GM18867 (cell line): ENCODE results near the gene SH2D1B.
"Not testable (repeated sequence)": the region's sequence is repeated elsewhere in the genome, so short reads cannot be mapped to it uniquely, and the experiment has no call there.

ENCODE experiments used
- ATAC-seq: cut with Tn5 transposase; IDR thresholded peaks from one replicate; pipeline ENCODE4 v1.9.1; 2021; ENCODE audit warnings: mild to moderate bottlenecking, moderate library complexity; ENCODE audit not compliant: unreplicated experiment

SH2D1B gene

DNA sequence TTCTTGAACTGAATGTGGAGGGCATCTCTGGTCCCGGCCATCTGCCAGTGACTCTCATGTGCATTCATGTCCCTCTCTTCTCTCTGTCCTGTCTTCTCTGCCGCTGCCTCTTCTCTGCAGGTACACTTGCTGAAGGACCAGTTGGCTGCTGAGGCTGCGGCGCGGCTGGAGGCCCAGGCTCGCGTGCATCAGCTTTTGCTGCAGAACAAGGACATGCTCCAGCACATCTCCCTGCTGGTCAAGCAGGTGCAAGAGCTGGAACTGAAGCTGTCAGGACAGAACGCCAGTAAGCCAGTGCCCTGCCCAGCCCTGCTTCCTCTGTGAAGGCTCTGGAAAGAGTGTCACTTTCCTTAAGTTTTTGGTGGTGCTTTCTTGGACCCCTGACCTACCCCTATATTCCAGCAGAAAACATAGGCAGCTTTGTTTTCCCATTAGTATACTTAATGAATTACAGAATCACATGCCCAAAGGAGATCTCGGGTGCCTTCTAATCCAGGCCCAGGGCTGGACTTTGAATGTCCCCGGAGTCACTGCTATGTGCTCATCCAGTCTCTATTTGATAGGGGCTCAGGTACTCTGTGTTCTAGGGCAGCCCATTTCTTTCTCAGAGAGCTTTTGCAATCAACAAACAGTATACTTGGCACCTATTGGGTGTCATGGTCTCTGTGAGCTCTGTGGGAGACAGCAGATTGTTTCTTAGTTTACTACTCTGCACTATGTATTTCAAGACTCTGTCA, 46.5 kb downstream of the SH2D1B start:
- no peak for ATAC-seq

DNA sequence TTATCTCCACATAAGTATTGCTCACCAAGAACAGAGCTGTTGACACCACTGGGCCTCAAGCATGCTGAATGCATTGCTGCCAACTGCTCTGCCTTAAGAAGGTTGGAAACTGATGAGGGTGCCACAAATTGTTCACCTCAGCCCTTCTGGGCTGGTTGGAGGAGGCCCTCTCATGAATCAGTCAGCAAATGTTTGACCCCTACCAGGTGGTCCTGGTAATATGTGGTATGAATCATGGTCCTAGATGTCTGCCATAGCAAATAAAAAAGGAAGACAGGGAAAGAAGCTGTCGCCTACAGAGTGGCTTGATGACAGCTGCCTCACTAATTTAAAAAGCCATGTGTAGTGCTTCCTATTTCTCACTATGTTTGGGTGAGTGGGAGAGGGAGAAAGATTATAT, 47.4 kb downstream of the SH2D1B start:
- ATAC-seq: no peak

DNA sequence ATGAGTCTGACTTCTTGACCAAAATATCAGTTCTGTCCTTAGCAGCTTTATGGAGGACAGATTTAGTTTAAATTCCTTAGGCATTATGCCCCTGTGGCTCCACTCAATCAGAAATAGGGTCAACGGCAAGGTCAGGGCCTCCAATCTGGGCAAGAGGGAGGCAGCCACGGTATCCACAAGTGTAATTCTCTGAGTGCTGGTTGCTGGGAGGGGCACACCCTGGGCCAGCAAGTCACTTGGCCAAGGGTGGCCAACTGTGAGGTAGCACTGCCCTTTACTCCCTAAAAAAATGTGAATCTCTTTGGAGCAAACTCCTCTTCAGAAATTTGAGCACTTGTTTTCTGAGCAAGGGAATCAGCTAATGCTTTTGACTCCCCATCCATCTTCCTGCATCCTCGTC, 48.1 kb downstream of the SH2D1B start:
- ATAC-seq: no peak

DNA sequence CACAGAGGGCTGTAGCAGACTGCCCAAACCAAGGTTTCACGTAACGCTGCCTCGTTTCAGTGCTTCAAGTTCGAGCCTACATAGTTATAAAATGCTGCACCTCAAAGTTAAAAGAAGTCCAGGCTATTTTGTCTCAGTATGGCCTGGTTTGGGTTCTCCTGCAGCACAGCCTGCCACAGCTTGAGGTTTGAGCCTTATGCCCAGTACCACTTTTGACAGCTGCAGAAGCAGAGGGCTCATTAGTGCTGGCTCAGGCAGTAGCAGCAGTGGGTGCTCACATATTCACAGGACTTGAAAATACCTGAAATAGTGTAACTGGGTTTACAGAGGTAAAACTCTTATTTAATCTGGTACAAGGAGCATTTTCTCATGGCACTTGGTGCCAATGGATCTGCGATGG, 50.6 kb downstream of the SH2D1B start:
- peak; percentile 23 for ATAC-seq

DNA sequence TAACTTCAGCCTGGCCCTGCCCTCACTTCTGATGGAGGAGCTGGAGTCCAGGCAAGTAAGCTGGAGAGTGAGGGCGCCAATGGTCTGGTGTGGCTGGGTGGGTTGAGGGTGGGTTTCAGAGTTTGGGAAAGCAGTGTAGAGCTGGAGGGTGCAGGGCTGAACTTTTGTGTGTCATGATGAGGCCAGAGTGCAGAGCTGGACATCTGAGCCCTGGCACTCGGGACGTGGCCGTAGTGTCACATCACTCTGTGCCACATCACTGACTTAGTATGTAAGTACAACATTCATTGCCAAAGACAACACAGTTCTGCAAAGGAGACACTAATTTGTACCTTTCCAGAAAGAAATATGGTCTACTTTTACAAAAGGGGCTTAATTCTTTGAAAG, 51.1 kb downstream of the SH2D1B start:
- no peak for ATAC-seq

DNA sequence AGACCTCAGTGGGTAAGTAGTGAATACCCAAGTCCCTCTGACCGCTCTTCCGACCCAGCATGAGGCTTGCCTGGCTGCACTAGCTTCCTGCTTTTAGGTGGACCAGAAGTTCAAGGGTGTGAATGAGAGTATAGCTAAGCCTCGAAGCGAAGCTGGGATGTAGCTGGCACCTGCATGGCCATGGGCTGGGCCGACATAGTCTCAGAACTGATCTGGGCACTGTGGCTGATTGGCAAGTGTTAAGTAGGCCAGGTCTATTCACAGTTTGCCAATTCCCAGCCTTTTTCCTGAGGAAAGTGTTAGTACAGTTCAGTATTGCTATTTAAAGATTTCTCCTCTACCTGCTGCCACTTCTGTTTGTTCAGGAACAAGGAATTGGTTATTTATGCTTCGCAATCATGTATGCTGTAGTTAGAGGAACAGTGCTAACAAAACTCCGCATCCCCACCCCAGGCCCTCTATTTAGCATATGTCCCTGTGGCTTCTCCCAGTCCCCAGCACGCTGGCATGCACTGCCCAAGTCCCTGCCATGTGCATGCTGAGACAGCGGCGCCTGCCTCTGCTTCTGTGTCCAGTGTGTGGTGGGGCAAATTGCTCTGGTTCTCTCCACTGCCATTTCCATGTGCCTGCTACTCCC, 51.6 kb downstream of the SH2D1B start:
- ATAC-seq: no peak

DNA sequence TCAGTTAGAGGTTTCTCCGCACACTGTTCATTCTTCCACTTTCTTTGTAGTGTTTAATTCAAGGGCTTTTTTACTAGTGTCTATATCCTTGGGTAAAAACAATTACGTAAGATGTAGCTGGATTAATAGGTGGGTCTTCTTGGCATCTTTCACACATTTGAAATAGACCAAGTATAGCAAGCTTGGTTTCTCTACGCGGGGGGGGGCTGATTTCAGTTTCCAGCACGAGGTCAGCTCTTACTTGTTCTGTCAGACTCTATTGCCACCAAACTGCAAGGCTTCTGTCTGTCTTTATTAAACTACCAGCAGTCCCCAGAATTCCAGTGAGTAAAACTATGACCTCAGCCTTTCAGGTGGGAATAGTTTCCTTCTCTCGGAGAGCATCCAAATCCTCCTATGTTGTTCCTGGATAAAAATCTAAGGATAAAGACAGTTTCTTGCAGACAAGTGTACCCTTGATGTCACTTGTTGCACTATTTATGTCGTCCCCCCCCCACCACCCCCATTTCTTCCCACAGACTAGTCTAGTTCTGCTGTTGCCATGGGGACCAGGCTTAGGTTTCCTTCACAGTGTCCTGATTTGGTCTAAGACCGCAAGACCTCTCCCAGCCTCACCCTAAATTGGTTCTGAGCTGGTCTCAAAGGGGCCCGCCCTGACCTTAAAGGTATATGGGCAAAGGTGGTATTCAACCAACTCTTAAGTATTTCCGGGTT, 52.3 kb downstream of the SH2D1B start:
- ATAC-seq: no peak

DNA sequence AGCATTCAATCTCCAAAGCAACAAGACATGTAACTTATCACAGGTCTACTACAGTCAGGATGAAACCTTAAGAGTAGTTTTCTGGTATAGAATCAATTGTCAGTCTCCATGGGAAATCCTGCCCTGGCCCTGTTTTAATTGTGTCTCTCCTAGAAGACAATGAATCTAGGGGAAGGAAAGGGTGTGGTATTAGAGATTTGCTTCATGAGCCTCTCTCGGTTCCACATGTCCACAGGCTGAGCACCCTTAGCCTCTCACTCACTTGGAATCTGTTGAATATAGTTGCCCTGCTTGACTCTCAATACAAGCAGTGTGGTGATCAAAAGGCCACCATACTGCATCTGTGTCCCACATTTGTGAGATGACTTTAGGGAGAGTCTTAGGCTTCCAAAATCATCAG, 53.0 kb downstream of the SH2D1B start:
- ATAC-seq: no peak

DNA sequence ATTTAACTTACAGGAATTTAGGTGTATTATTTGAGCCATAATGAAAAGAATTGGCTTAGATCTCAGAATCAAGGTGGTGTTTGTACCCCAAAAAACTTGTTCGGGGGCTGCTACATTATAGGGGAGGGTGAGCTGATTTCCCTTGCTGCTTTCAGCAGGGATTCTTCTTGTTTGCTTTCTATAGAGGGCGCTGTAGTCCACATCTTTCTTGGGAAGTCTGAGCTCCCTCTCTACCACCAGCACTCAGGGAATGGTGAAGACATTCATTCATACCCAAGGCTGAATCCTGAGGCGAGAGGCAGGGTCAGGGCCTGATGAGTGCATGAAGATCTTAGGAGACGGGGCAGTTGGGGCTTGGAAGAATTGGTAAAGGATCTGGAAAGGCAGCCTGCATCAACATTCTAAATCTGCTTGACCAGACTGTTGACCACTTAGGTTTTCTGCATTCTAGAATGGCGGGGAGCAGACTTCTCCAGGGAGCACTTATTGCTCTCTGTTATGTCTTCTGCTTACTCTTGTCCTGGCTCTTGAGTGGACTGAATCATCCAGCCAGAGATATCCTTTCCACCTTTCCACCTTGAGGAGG, 54.2 kb downstream of the SH2D1B start:
- no peak for ATAC-seq

DNA sequence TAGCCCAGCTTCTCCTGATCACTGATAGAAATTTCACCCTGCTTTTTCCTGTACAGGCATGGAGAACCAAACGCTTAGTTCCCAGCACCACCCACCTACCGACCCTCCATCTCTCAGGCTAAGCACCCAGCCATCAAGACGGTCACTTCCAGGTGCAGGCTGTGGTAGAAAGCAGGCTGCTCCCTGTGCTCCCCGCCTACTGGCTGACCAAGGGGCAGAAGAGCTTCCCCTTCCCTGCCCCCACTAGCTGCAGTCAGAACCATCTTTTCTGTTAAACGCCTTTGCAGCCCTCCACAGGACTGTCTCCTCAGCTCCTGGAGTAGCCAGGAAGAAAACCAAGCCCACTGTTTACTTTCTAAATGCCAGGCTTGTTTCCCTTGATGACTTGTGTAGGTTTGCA, 58.2 kb downstream of the SH2D1B start:
- ATAC-seq: no peak

DNA sequence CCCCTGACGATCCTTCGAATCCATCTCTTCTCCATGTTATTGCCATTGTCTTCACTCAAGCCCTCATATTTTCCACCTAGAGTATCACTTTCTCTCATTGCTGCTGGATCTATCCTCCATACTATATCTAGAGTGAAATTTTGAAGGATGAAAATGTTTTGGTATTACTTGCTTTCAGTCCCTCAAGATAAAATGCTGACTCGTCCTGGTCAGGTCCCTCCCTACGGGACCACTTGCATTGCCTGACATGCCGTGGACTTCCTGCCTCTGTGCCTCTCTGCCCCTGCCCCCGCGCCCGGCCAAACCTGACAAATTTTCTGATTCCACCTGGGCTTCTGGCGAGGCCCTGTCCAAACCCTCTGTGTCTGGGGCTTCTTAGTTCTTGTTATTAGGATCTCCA, 58.9 kb downstream of the SH2D1B start:
- no peak for ATAC-seq

DNA sequence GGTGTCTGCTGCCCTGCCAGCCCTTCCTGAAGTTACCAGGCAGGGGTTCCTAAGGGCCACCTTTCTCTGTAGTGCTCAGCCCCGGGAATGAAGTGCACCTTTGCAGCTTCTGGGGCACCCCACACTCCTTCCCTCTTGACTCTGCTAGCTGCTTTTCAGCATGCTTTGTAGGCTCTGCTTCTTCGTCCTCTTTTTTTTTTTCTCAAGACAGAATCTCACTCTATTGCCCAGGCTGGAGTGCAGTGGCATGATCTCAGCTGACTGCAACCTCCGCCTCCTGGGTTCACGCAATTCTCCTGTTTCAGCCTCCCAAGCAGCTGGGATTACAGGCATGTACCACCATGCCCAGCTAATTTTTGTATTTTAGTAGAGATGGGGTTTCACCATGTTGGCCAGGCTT, 60.1 kb downstream of the SH2D1B start:
- ATAC-seq: not testable (repeated sequence)

DNA sequence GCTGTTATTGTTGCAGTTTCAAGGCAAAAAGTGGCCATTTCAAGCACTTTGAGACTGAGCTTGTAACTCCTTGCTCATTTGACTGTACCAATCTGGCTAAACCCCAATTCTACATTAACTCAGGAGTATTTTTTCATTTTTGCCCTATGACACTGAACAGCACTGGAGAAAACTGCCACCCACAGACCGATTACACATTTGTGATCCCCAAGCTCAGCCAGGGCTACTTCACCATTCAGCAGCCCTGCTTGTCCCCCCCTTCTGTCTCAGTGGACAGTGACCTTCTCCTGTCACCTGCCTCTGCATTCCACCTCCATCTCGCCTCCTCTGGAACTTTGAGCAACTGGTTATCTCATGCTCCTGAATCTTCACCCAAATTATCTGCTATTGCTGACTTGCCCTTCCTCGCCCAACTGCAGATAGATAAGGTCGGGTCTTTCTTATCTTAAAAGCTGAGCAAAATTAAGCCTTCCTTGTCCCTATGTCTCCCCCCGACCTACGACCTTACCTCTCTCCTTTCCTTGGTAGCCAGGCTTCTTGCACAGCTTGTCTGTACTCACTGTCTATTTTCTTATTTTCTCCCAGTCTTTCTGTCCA, 60.6 kb downstream of the SH2D1B start:
- ATAC-seq: no peak

DNA sequence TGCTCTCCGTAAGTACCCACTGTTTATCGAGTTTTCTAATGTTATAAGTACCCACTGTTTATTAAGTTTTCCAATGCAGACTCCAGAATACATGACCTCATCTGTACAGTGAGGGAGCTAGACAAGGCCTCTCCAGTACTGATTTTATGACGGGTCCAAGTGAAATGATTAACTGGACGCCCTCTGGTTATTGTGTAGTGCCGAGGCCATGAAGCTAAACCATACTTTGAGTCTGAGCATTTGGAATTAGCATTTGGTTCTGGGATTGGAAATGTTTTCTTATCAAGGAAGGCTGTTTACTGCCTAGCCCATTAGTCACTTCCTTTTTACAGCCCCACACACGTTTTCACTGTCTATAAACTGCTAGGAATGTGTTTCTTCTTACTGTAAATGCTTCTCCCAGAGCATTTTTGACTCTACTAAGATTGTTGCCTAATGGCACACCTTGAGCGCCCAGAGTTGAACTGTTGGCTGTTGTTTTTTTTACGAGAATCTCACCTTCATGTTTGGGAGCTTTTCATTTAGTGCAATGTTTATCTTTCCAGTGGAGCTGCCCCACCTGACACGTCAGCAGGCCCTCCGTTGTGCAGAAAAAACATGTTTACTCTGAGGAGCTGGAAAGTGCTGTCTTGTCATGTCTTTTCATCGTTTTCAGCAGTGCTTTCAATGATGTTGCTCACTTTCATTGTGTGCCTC, 62.2 kb downstream of the SH2D1B start:
- no peak for ATAC-seq

DNA sequence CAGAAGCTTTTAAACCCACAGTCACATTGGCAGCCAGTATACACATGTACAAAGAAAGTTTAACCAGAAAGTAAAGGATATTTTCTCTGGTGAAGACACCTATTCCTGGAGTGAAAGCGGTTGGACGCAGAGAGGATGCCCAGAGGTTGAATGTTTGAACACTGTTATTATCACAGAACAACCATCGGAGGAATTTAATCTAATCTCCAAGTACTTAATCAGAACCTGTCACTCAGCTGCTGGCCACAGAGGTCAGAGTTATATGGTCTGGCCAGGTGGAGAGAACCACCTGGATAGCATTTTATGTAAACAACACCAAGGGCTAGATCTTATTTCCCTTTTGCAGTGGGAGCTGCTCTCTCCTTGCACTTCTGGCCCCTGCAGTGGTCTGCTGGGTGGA, 64.7 kb downstream of the SH2D1B start:
- no peak for ATAC-seq
